NCI-H345 (cell line): ENCODE results near the gene F8A1.
"Not testable (repeated sequence)": the region's sequence is repeated elsewhere in the genome, so short reads cannot be mapped to it uniquely, and the experiment has no call there.

ENCODE experiments used
- DNase-seq: peaks from one replicate; lab custom pipeline; 2025; lab: John Stamatoyannopoulos, UW

Gene F8A1

GRCh38 chrX:154886069-154886788, at the start of gene F8A1:
TSS of gene F8A1 (plus strand) at chrX:154886355. CDS start at chrX:154886375, 20 bp downstream.
- not testable (repeated sequence) for DNase-seq

- DNase-seq: peak; percentile 7
These were observed 45.3 kb upstream of the F8A1 start for GRCh38 chrX:154840856-154841255.

GRCh38 chrX:154850957-154851611, 35.1 kb upstream of the F8A1 start:
- DNase-seq: no peak

GRCh38 chrX:154855256-154855655, 30.9 kb upstream of the F8A1 start:
- no peak for DNase-seq

GRCh38 chrX:154868522-154868921, 17.6 kb upstream of the F8A1 start:
- DNase-seq: not testable (repeated sequence)

- DNase-seq: no peak
These were observed 12.8 kb upstream of the F8A1 start for GRCh38 chrX:154873329-154873728.

- DNase-seq: not testable (repeated sequence)
These were observed 2.1 kb upstream of the F8A1 start for GRCh38 chrX:154884069-154884468.

GRCh38 chrX:154885057-154885456, 1.1 kb upstream of the F8A1 start:
- DNase-seq: not testable (repeated sequence)

- DNase-seq: not testable (repeated sequence)
These were observed 606 bp upstream of the F8A1 start for GRCh38 chrX:154885549-154885948.

- DNase-seq: not testable (repeated sequence)
These were observed 650 bp downstream of the F8A1 start for GRCh38 chrX:154886789-154887221.

- DNase-seq: peak; percentile 1
These were observed 5.0 kb downstream of the F8A1 start for GRCh38 chrX:154890990-154891639.

- no peak for DNase-seq
These were observed 6.1 kb downstream of the F8A1 start for GRCh38 chrX:154892296-154892695.

- no peak for DNase-seq
These were observed 14.2 kb downstream of the F8A1 start for GRCh38 chrX:154900323-154900722.

GRCh38 chrX:154902408-154902807, 16.3 kb downstream of the F8A1 start:
- no peak for DNase-seq

GRCh38 chrX:154908821-154909220, 22.7 kb downstream of the F8A1 start:
- DNase-seq: no peak

- not testable (repeated sequence) for DNase-seq
These were observed 23.9 kb downstream of the F8A1 start for GRCh38 chrX:154910048-154910447.

GRCh38 chrX:154910528-154910927, 24.4 kb downstream of the F8A1 start:
- not testable (repeated sequence) for DNase-seq

- no peak for DNase-seq
These were observed 27.9 kb downstream of the F8A1 start for GRCh38 chrX:154914052-154914451.

GRCh38 chrX:154918060-154918483, 31.9 kb downstream of the F8A1 start:
- peak; percentile 78 for DNase-seq

GRCh38 chrX:154924771-154925170, 38.6 kb downstream of the F8A1 start:
- not testable (repeated sequence) for DNase-seq
